Neutrophil (primary cell): ENCODE results near the gene SMAD2.

Experiments used
- H3K27ac ChIP-seq: fragments of 200-600 bp; sonication (generic); 2 replicates; pipeline ENCODE4 v1.5.1; 2016; ENCODE audit warnings: mild to moderate bottlenecking, moderate library complexity
- H3K27me3 ChIP-seq: fragments of 200-600 bp; sonication (generic); 2 replicates; pipeline ENCODE4 v1.6.0; 2016; ENCODE audit warnings: mild to moderate bottlenecking
- H3K36me3 ChIP-seq: fragments of 200-600 bp; sonication (generic); 2 replicates; pipeline ENCODE4 v1.5.1; 2017
- H3K4me1 ChIP-seq, 2 experiments: fragments of 200-600 bp in 1 of 2; sonication (generic) in 1 of 2; 1 replicate in 1 of 2; 2 replicates in 1 of 2; pipeline versions ENCODE4 v1.5.1 to v1.6.1; 2013 to 2016; ENCODE audit warnings: low read depth in 1 of 2, low read length in 1 of 2, mild to moderate bottlenecking in 1 of 2, moderate library complexity in 1 of 2; ENCODE audit not compliant: control insufficient read depth in 1 of 2, insufficient read depth in 1 of 2
- H3K4me3 ChIP-seq, 2 experiments: fragments of 200-600 bp in 1 of 2; sonication (generic) in 1 of 2; 1 replicate in 1 of 2; 2 replicates in 1 of 2; pipeline ENCODE4 v1.5.1; 2013 to 2016; ENCODE audit warnings: low read depth in 1 of 2, low read length in 1 of 2, mild to moderate bottlenecking in 1 of 2, moderate library complexity in 1 of 2
- H3K9me3 ChIP-seq: fragments of 200-600 bp; sonication (generic); 2 replicates; pipeline ENCODE4 v1.5.1; 2016
- CTCF ChIP-seq: fragments of 200-600 bp; sonication (generic); IDR thresholded peaks from 2 replicates; pipeline ENCODE4 v1.5.1; 2016; ENCODE audit warnings: antibody characterized with exemption

The SMAD2 gene

GRCh38 chr18:47930199-47930930 lies at the start of gene SMAD2:
SMAD2 (minus strand) TSS chr18:47930659; CDS start chr18:47896756, 33,903 bp downstream.
- no peaks in the 10 kb centered on the region for H3K9me3 ChIP-seq

GRCh38 chr18:47979611-47980200 lies 49.2 kb upstream of the SMAD2 start:
- Histone ChIP-seq H3K4me3 (no peak overlapping the region), H3K27ac (no peak overlapping the region), H3K27me3 (no peaks in the 10 kb centered on the region), H3K36me3 (no peaks in the 10 kb centered on the region), H3K9me3 (no peaks in the 10 kb centered on the region), H3K4me1 (peaks cover 0 to 4% of the 10 kb centered on the region in 2 experiments)
- TF ChIP-seq CTCF: no peak

More at GRCh38 chr18:47930199-47930930, at the start of gene SMAD2:
- Histone ChIP-seq H3K4me3 (peak within 1 kb of the TSS; percentile 83 to 95), H3K36me3 (no peaks in the 10 kb centered on the region), H3K4me1 (peaks cover 31 to 33% of the 10 kb centered on the region in 2 experiments), H3K27me3 (no peaks in the 10 kb centered on the region), H3K27ac (peak within 1 kb of the TSS; percentile 99)
- peak; percentile 26 for TF ChIP-seq CTCF

GRCh38 chr18:47978603-47979002 lies 48.1 kb upstream of the SMAD2 start:
- no peak overlapping the region for H3K27ac ChIP-seq
- H3K27me3 ChIP-seq: no peaks in the 10 kb centered on the region
- H3K4me1 ChIP-seq: peaks cover 0 to 4% of the 10 kb centered on the region in 2 experiments
- H3K4me3 ChIP-seq: no peak overlapping the region
- H3K9me3 ChIP-seq: no peaks in the 10 kb centered on the region
- TF ChIP-seq CTCF: no peak
- H3K36me3 ChIP-seq: no peaks in the 10 kb centered on the region

GRCh38 chr18:47978141-47978540 lies 47.7 kb upstream of the SMAD2 start:
- Histone ChIP-seq H3K9me3 (no peaks in the 10 kb centered on the region), H3K4me1 (peaks cover 0 to 4% of the 10 kb centered on the region in 2 experiments), H3K27ac (no peak overlapping the region), H3K4me3 (no peak overlapping the region), H3K27me3 (no peaks in the 10 kb centered on the region), H3K36me3 (no peaks in the 10 kb centered on the region)
- no peak for TF ChIP-seq CTCF

- no peak overlapping the region for H3K27ac ChIP-seq
- peaks cover 8% of the 10 kb centered on the region in 2 experiments for H3K4me1 ChIP-seq
- no peaks in the 10 kb centered on the region for H3K9me3 ChIP-seq
- no peak for TF ChIP-seq CTCF
- H3K27me3 ChIP-seq: no peaks in the 10 kb centered on the region
- H3K36me3 ChIP-seq: no peaks in the 10 kb centered on the region
- H3K4me3 ChIP-seq: no peak overlapping the region
Measured at GRCh38 chr18:47975701-47976100, 45.2 kb upstream of the SMAD2 start.
